Nephron progenitor cell (in vitro differentiated cells): ENCODE results near the gene TEC.

Experiments
- DNase-seq: peaks from one replicate; pipeline ENCODE4 v3.0.0; 2021
- H3K27ac Mint-ChIP-seq: 2 replicates; pipeline ENCODE4 v1.8.0; 2021; ENCODE audit warnings: mild to moderate bottlenecking, moderate library complexity, mixed read lengths
- H3K27me3 Mint-ChIP-seq: 2 replicates; pipeline ENCODE4 v1.8.0; 2021; ENCODE audit warnings: mild to moderate bottlenecking, low read depth, mixed read lengths; ENCODE audit not compliant: poor library complexity
- H3K36me3 Mint-ChIP-seq: 2 replicates; pipeline ENCODE4 v1.8.0; 2021; ENCODE audit warnings: low read depth, mixed read lengths
- H3K4me1 Mint-ChIP-seq: 2 replicates; pipeline ENCODE4 v1.8.0; 2021; ENCODE audit warnings: mixed read lengths
- H3K4me3 Mint-ChIP-seq: 2 replicates; pipeline ENCODE4 v1.8.0; 2021; ENCODE audit warnings: mild to moderate bottlenecking, moderate library complexity, mixed read lengths
- H3K9me3 Mint-ChIP-seq: 2 replicates; pipeline ENCODE4 v1.8.0; 2021; ENCODE audit warnings: mild to moderate bottlenecking, moderate library complexity, mixed read lengths
- CTCF ChIP-seq: fragments of 200-600 bp; sonication (generic); IDR thresholded peaks from 2 replicates; pipeline ENCODE4 v1.5.0; 2021; ENCODE audit warnings: antibody characterized with exemption

The TEC gene

GRCh38 chr4:48108309-48109073 is 161.1 kb downstream of the TEC start:
- Mint-ChIP-seq H3K4me1 (no peaks in the 10 kb centered on the region), H3K9me3 (no peaks in the 10 kb centered on the region), H3K36me3 (no peaks in the 10 kb centered on the region), H3K27me3 (peaks cover 3% of the 10 kb centered on the region), H3K4me3 (no peak overlapping the region), H3K27ac (no peak overlapping the region)
- no peak for DNase-seq
- no peak for TF ChIP-seq CTCF

GRCh38 chr4:48105230-48105629 is 164.4 kb downstream of the TEC start:
- Mint-ChIP-seq H3K4me3 (no peak overlapping the region), H3K36me3 (no peaks in the 10 kb centered on the region), H3K9me3 (no peaks in the 10 kb centered on the region), H3K27ac (no peak overlapping the region), H3K4me1 (no peaks in the 10 kb centered on the region), H3K27me3 (no peaks in the 10 kb centered on the region)
- DNase-seq: no peak
- TF ChIP-seq CTCF: no peak

GRCh38 chr4:48103483-48104139 is 166.0 kb downstream of the TEC start:
- Mint-ChIP-seq H3K4me3 (no peak overlapping the region), H3K4me1 (no peaks in the 10 kb centered on the region), H3K27me3 (no peaks in the 10 kb centered on the region), H3K36me3 (no peaks in the 10 kb centered on the region), H3K27ac (no peak overlapping the region), H3K9me3 (no peaks in the 10 kb centered on the region)
- DNase-seq: no peak
- TF ChIP-seq CTCF: no peak

GRCh38 chr4:48102303-48102702 is 167.3 kb downstream of the TEC start:
- no peak for TF ChIP-seq CTCF
- Mint-ChIP-seq H3K36me3 (no peaks in the 10 kb centered on the region), H3K9me3 (no peaks in the 10 kb centered on the region), H3K27me3 (no peaks in the 10 kb centered on the region), H3K4me1 (no peaks in the 10 kb centered on the region), H3K27ac (no peak overlapping the region), H3K4me3 (no peak overlapping the region)
- DNase-seq: no peak

- no peaks in the 10 kb centered on the region for H3K36me3 Mint-ChIP-seq
- no peaks in the 10 kb centered on the region for H3K4me1 Mint-ChIP-seq
- DNase-seq: no peak
- peaks cover 4% of the 10 kb centered on the region for H3K27me3 Mint-ChIP-seq
- H3K4me3 Mint-ChIP-seq: no peak overlapping the region
- no peak overlapping the region for H3K27ac Mint-ChIP-seq
- no peak for TF ChIP-seq CTCF
- no peaks in the 10 kb centered on the region for H3K9me3 Mint-ChIP-seq
These were observed 169.4 kb downstream of the TEC start for GRCh38 chr4:48100256-48100655.

GRCh38 chr4:48095441-48095840 is 174.2 kb downstream of the TEC start:
- H3K36me3 Mint-ChIP-seq: no peaks in the 10 kb centered on the region
- no peaks in the 10 kb centered on the region for H3K4me1 Mint-ChIP-seq
- H3K4me3 Mint-ChIP-seq: no peak overlapping the region
- DNase-seq: no peak
- H3K27ac Mint-ChIP-seq: no peak overlapping the region
- no peak for TF ChIP-seq CTCF
- H3K27me3 Mint-ChIP-seq: peaks cover 8% of the 10 kb centered on the region
- no peaks in the 10 kb centered on the region for H3K9me3 Mint-ChIP-seq
